OCI-LY1 (cell line): Measurements from ENCODE around the gene PKN2.

Experiments
- H2AFZ ChIP-seq: fragments of 200-600 bp; sonication (generic), shearing (Covaris generic); 2 replicates; pipeline ENCODE4 v1.6.0; 2014; ENCODE audit warnings: antibody characterized with exemption, mild to moderate bottlenecking, low read length
- H3F3A ChIP-seq: fragments of 200-600 bp; sonication (generic), shearing (Covaris generic); 2 replicates; pipeline ENCODE4 v1.6.0; 2014; ENCODE audit warnings: mild to moderate bottlenecking, antibody characterized with exemption, low read length, moderate library complexity; ENCODE audit not compliant: insufficient read depth
- H3K27ac ChIP-seq: fragments of 200-600 bp; sonication (generic); 2 replicates; pipeline ENCODE4 v1.5.1; 2014; ENCODE audit warnings: low read length, mixed run types, mild to moderate bottlenecking, low read depth; ENCODE audit not compliant: poor library complexity, severe bottlenecking
- H3K27me3 ChIP-seq: fragments of 200-600 bp; sonication (generic); 2 replicates; pipeline ENCODE4 v1.6.0; 2014; ENCODE audit warnings: antibody characterized with exemption, mild to moderate bottlenecking, low read length, moderate library complexity; ENCODE audit not compliant: insufficient read depth
- H3K36me3 ChIP-seq: fragments of 200-600 bp; sonication (generic); 2 replicates; pipeline ENCODE4 v1.6.1; 2014; ENCODE audit warnings: mild to moderate bottlenecking, antibody characterized with exemption, low read length, moderate library complexity, mixed read lengths; ENCODE audit not compliant: insufficient read depth
- H3K4me1 ChIP-seq: fragments of 200-600 bp; sonication (generic); 2 replicates; pipeline ENCODE4 v1.5.1; 2014; ENCODE audit warnings: mild to moderate bottlenecking, low read length, moderate library complexity; ENCODE audit not compliant: insufficient read depth, severe bottlenecking
- H3K4me2 ChIP-seq: fragments of 200-600 bp; sonication (generic), shearing (Covaris generic); 2 replicates; pipeline ENCODE4 v1.6.1; 2014; ENCODE audit warnings: low read length
- H3K4me3 ChIP-seq: fragments of 200-600 bp; sonication (generic); 2 replicates; pipeline ENCODE4 v1.5.1; 2014; ENCODE audit warnings: low read length, low read depth, mild to moderate bottlenecking, mixed read lengths; ENCODE audit not compliant: poor library complexity, severe bottlenecking
- H3K79me2 ChIP-seq: fragments of 200-600 bp; shearing (Covaris generic); 2 replicates; pipeline ENCODE4 v1.6.1; 2016; ENCODE audit warnings: mixed run types, low read length, mixed read lengths; ENCODE audit not compliant: insufficient read depth
- H3K9ac ChIP-seq: fragments of 200-600 bp; sonication (generic), shearing (Covaris generic); 2 replicates; pipeline ENCODE4 v1.6.1; 2014; ENCODE audit warnings: mild to moderate bottlenecking, low read length, mixed read lengths
- H3K9me2 ChIP-seq: fragments of 200-600 bp; sonication (generic), shearing (Covaris generic); 2 replicates; pipeline ENCODE4 v1.6.1; 2014; ENCODE audit warnings: low read depth, mild to moderate bottlenecking, low read length, mixed read lengths
- H3K9me3 ChIP-seq: fragments of 200-600 bp; shearing (Covaris generic); 2 replicates; pipeline ENCODE4 v1.6.1; 2014; ENCODE audit warnings: low read length, mixed read lengths
- H4K20me1 ChIP-seq: fragments of 200-600 bp; sonication (generic), shearing (Covaris generic); 2 replicates; pipeline ENCODE4 v1.6.0; 2016; ENCODE audit warnings: mild to moderate bottlenecking, low read length; ENCODE audit not compliant: insufficient read depth
- CTCF ChIP-seq: fragments of 200-600 bp; sonication (generic), shearing (Covaris generic); IDR thresholded peaks from 2 replicates; pipeline ENCODE4 v1.5.1; 2017; ENCODE audit warnings: mild to moderate bottlenecking, antibody characterized with exemption, low read length, moderate library complexity, mixed read lengths
- EZH2 ChIP-seq: fragments of 200-600 bp; sonication (generic), shearing (Covaris generic); IDR thresholded peaks from 2 replicates; pipeline ENCODE4 v1.8.0; 2017; ENCODE audit warnings: borderline replicate concordance, mixed run types, mild to moderate bottlenecking, antibody characterized with exemption, low read length, moderate library complexity, mixed read lengths

PKN2 gene

GRCh38 chr1:88873737-88874349 lies 189.8 kb downstream of the PKN2 start:
- no peak for TF ChIP-seq CTCF
- TF ChIP-seq EZH2 = no peak
- H3K79me2 ChIP-seq = peaks cover 49% of the 10 kb centered on the region
- no peak overlapping the region for H3K27ac ChIP-seq

GRCh38 chr1:88875595-88875994 lies 191.5 kb downstream of the PKN2 start:
- H4K20me1 ChIP-seq = no peaks in the 10 kb centered on the region
- no peak overlapping the region for H3K27ac ChIP-seq
- H3K4me2 ChIP-seq = no peak overlapping the region

More at GRCh38 chr1:88873737-88874349, 189.8 kb downstream of the PKN2 start:
- H3K9ac ChIP-seq = no peak overlapping the region
- H4K20me1 ChIP-seq = no peaks in the 10 kb centered on the region
- no peak overlapping the region for H3K4me3 ChIP-seq
- peaks cover 24% of the 10 kb centered on the region for H3K36me3 ChIP-seq
- H3F3A ChIP-seq = no peaks in the 10 kb centered on the region
- no peaks in the 10 kb centered on the region for H3K4me1 ChIP-seq
- no peaks in the 10 kb centered on the region for H3K9me3 ChIP-seq
- H3K4me2 ChIP-seq = no peak overlapping the region
- no peaks in the 10 kb centered on the region for H3K27me3 ChIP-seq
- H2AFZ ChIP-seq = no peak overlapping the region
- no peaks in the 10 kb centered on the region for H3K9me2 ChIP-seq

GRCh38 chr1:88876573-88877365 lies 192.7 kb downstream of the PKN2 start:
- H2AFZ ChIP-seq = no peak overlapping the region
- H3K9me3 ChIP-seq = no peaks in the 10 kb centered on the region
- no peak overlapping the region for H3K27ac ChIP-seq
- peaks cover 28% of the 10 kb centered on the region; the same call in 1 of the 2 replicates for H3K36me3 ChIP-seq
- H3K9ac ChIP-seq = no peak overlapping the region
- no peaks in the 10 kb centered on the region for H3K27me3 ChIP-seq
- peaks cover 3% of the 10 kb centered on the region; the same call in 1 of the 2 replicates for H3F3A ChIP-seq
- H3K4me2 ChIP-seq = no peak overlapping the region
- no peaks in the 10 kb centered on the region for H3K4me1 ChIP-seq
- H3K9me2 ChIP-seq = no peaks in the 10 kb centered on the region
- H3K4me3 ChIP-seq = no peak overlapping the region
- TF ChIP-seq CTCF (no peak), EZH2 (no peak)
- H3K79me2 ChIP-seq = peaks cover 48% of the 10 kb centered on the region
- H4K20me1 ChIP-seq = no peaks in the 10 kb centered on the region

More at GRCh38 chr1:88875595-88875994, 191.5 kb downstream of the PKN2 start:
- H3K36me3 ChIP-seq = peaks cover 23% of the 10 kb centered on the region
- H2AFZ ChIP-seq = no peak overlapping the region
- H3K9me3 ChIP-seq = no peaks in the 10 kb centered on the region
- no peaks in the 10 kb centered on the region for H3F3A ChIP-seq
- TF ChIP-seq EZH2 = no peak
- no peak overlapping the region for H3K9ac ChIP-seq
- H3K79me2 ChIP-seq = peaks cover 43% of the 10 kb centered on the region
- H3K4me1 ChIP-seq = no peaks in the 10 kb centered on the region
- H3K9me2 ChIP-seq = no peaks in the 10 kb centered on the region
- no peaks in the 10 kb centered on the region for H3K27me3 ChIP-seq
- H3K4me3 ChIP-seq = no peak overlapping the region
